Trophoblast cell (in vitro differentiated cells and primary cell): ENCODE measurements around the gene DSCAM.

ENCODE experiments used
- DNase-seq, 2 donors: peaks; one replicate each; pipeline ENCODE4 v3.0.0-alpha.2; 2016
- H2AFZ ChIP-seq: 2 replicates; pipeline ENCODE4 v1.6.1; 2013; ENCODE audit warnings: low read length, moderate library complexity, mild to moderate bottlenecking; ENCODE audit not compliant: insufficient read depth, poor library complexity
- H2AK5ac ChIP-seq: 2 replicates; pipeline ENCODE4 v1.6.1; 2013; ENCODE audit warnings: mild to moderate bottlenecking, low read length
- H2BK120ac ChIP-seq: 2 replicates; pipeline ENCODE4 v1.6.1; 2013; ENCODE audit warnings: low read length, mild to moderate bottlenecking, moderate library complexity; ENCODE audit not compliant: insufficient read depth, poor library complexity
- H2BK12ac ChIP-seq: 2 replicates; pipeline ENCODE4 v1.6.1; 2013; ENCODE audit warnings: mild to moderate bottlenecking, low read length, moderate library complexity
- H2BK5ac ChIP-seq: 2 replicates; pipeline ENCODE4 v1.6.1; 2013; ENCODE audit warnings: low read length, low read depth, moderate library complexity, mild to moderate bottlenecking; ENCODE audit not compliant: poor library complexity
- H3K14ac ChIP-seq: 2 replicates; pipeline ENCODE4 v1.6.1; 2013; ENCODE audit warnings: mild to moderate bottlenecking, low read length
- H3K18ac ChIP-seq: 2 replicates; pipeline ENCODE4 v1.6.1; 2013; ENCODE audit warnings: mild to moderate bottlenecking, low read length
- H3K23ac ChIP-seq: 2 replicates; pipeline ENCODE4 v1.6.1; 2013; ENCODE audit warnings: low read length
- H3K27ac ChIP-seq: 2 replicates; pipeline ENCODE4 v1.5.1; 2013; ENCODE audit warnings: low read depth, mild to moderate bottlenecking, inconsistent platforms, low read length, moderate library complexity
- H3K27me3 ChIP-seq: 2 replicates; pipeline ENCODE4 v1.6.1; 2013; ENCODE audit warnings: inconsistent platforms, mild to moderate bottlenecking, low read length, moderate library complexity; ENCODE audit not compliant: insufficient read depth
- H3K36me3 ChIP-seq, 2 experiments: 1 replicate in 1 of 2; 2 replicates in 1 of 2; pipeline ENCODE4 v1.6.1; 2013; ENCODE audit warnings: low read length in 2 of 2, mild to moderate bottlenecking in 2 of 2, moderate library complexity in 1 of 2; ENCODE audit not compliant: insufficient read depth in 2 of 2, control insufficient read depth in 1 of 2
- H3K4ac ChIP-seq: 2 replicates; pipeline ENCODE4 v1.6.1; 2013; ENCODE audit warnings: low read depth, mild to moderate bottlenecking, low read length, moderate library complexity
- H3K4me1 ChIP-seq, 2 experiments: 1 replicate in 1 of 2; 2 replicates in 1 of 2; pipeline ENCODE4 v1.6.1; 2013; ENCODE audit warnings: low read length in 2 of 2, mild to moderate bottlenecking in 2 of 2, moderate library complexity in 1 of 2; ENCODE audit not compliant: insufficient read depth in 2 of 2, control insufficient read depth in 1 of 2
- H3K4me2 ChIP-seq: 2 replicates; pipeline ENCODE4 v1.6.1; 2013; ENCODE audit warnings: inconsistent platforms, mild to moderate bottlenecking, low read length, moderate library complexity
- H3K4me3 ChIP-seq: 2 replicates; pipeline ENCODE4 v1.5.1; 2013; ENCODE audit warnings: mild to moderate bottlenecking, low read depth, low read length, inconsistent platforms
- H3K79me1 ChIP-seq: one replicate; pipeline ENCODE4 v1.6.1; 2013; ENCODE audit warnings: low read length
- H3K79me2 ChIP-seq: 2 replicates; pipeline ENCODE4 v1.6.1; 2013; ENCODE audit warnings: low read length, mild to moderate bottlenecking; ENCODE audit not compliant: control insufficient read depth, insufficient read depth, poor library complexity
- H3K9ac ChIP-seq: 2 replicates; pipeline ENCODE4 v1.6.1; 2013; ENCODE audit warnings: mild to moderate bottlenecking, low read length
- H3K9me3 ChIP-seq: 2 replicates; pipeline ENCODE4 v1.6.1; 2013; ENCODE audit warnings: low read depth, mild to moderate bottlenecking, control low read depth, inconsistent platforms, low read length; ENCODE audit not compliant: insufficient read depth
- H4K12ac ChIP-seq: 2 replicates; pipeline ENCODE4 v1.6.1; 2013; ENCODE audit warnings: low read depth, mild to moderate bottlenecking, low read length, moderate library complexity
- H4K8ac ChIP-seq: 2 replicates; pipeline ENCODE4 v1.6.1; 2013; ENCODE audit warnings: low read depth, mild to moderate bottlenecking, low read length, moderate library complexity
- H4K91ac ChIP-seq: one replicate; pipeline ENCODE4 v1.6.1; 2013; ENCODE audit warnings: low read depth, mild to moderate bottlenecking, low read length, moderate library complexity
- WGBS: extraction: QIAGEN DNeasy Blood & Tissue Kit; methylation state at CpG from one replicate; pipeline ENCODE4 v1.1.7; 2013; ENCODE audit warnings: missing lambda C conversion rate; ENCODE audit not compliant: insufficient read length, insufficient coverage; ENCODE audit errors: extremely low coverage; 5-methylcytosine and 5-hydroxymethylcytosine counted together

Gene DSCAM

DNA sequence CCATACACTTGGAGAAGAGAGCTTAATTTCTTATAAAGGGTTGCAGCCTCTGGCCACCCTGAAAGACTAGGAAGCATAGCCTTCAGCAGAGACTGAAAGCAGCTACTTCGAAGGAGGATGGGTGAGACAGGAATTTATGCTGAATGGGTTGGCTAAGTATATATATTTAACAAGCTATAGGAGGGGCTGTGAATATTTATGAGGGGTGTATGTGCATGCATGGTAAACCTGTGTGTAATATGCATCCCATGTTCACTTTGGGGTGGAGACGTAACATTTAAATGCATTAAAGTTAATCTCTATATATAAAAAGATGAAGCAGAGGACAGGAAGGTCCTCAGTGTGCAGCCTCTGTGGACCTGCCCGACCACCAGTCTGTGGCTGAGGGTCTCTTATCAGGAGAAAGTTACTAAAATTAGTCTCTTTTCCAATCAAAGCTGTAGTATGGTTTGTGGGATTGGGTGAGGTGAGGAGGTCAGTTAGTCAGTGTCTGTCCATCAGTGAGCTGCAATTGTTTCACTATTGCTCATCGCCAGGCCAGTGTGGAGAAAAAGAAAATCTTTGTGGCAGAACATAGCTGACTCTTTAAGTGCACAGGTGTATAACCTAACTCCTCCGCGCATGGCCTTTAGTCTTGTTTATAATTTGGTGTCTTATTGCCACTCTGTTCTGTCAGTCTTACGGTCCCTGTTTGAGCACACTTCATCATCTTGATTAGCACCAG, 35.4 kb upstream of the DSCAM start:
- Histone ChIP-seq H4K8ac (no peak overlapping the region), H3K4me3 (no peak overlapping the region), H3K27me3 (no peaks in the 10 kb centered on the region), H3K23ac (no peak overlapping the region), H3K79me1 (no peaks in the 10 kb centered on the region), H2BK120ac (no peak overlapping the region), H2BK5ac (no peak overlapping the region), H3K79me2 (no peaks in the 10 kb centered on the region), H2BK12ac (no peak overlapping the region), H3K4ac (no peak overlapping the region), H3K27ac (no peak overlapping the region), H2AFZ (no peak overlapping the region), H3K14ac (no peak overlapping the region), H3K9me3 (no peaks in the 10 kb centered on the region), H3K18ac (no peak overlapping the region), H4K12ac (no peak overlapping the region), H4K91ac (no peak overlapping the region), H2AK5ac (no peak overlapping the region), H3K36me3 (no peaks in the 10 kb centered on the region), H3K4me1 (no peaks in the 10 kb centered on the region), H3K9ac (no peak overlapping the region), H3K4me2 (no peak overlapping the region)
- no peak for DNase-seq
- WGBS = no CpG with 5 or more reads among the region's 7 CpGs

DNA sequence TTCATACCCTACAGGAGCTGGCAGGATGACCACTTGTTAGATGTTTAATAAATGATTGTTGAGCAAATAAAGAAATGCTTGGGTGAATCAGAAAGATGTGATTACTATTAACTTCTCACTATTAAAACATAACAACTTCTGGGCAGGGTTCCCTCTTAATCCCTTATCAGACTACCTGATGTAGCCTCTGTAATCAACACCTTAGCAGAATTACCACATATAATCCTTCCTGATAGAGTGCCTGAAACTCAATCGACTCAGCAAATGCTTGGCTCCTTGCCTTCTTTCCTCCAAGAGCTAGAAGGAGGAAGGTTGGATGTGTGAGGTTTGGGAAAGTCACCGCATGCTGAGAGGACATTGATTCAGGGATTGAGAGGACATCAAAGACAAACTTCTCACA, 34.8 kb upstream of the DSCAM start:
- no peaks in the 10 kb centered on the region for H3K9me3 ChIP-seq
- no peaks in the 10 kb centered on the region for H3K4me1 ChIP-seq
- no peak overlapping the region for H4K12ac ChIP-seq
- H4K8ac ChIP-seq = no peak overlapping the region
- no peak overlapping the region for H3K14ac ChIP-seq
- no peak overlapping the region for H2BK120ac ChIP-seq
- no peak overlapping the region for H3K4me2 ChIP-seq
- H3K27me3 ChIP-seq = no peaks in the 10 kb centered on the region
- no peak for DNase-seq
- H3K18ac ChIP-seq = no peak overlapping the region
- H3K4me3 ChIP-seq = no peak overlapping the region
- no peak overlapping the region for H2AFZ ChIP-seq
- no peak overlapping the region for H3K23ac ChIP-seq
- no peaks in the 10 kb centered on the region for H3K36me3 ChIP-seq
- H3K27ac ChIP-seq = no peak overlapping the region
- no peak overlapping the region for H2AK5ac ChIP-seq
- H2BK12ac ChIP-seq = no peak overlapping the region
- no peaks in the 10 kb centered on the region for H3K79me2 ChIP-seq
- H2BK5ac ChIP-seq = no peak overlapping the region
- H3K9ac ChIP-seq = no peak overlapping the region
- H4K91ac ChIP-seq = no peak overlapping the region
- H3K79me1 ChIP-seq = no peaks in the 10 kb centered on the region
- no peak overlapping the region for H3K4ac ChIP-seq
- WGBS = no CpG with 5 or more reads among the region's 2 CpGs

DNA sequence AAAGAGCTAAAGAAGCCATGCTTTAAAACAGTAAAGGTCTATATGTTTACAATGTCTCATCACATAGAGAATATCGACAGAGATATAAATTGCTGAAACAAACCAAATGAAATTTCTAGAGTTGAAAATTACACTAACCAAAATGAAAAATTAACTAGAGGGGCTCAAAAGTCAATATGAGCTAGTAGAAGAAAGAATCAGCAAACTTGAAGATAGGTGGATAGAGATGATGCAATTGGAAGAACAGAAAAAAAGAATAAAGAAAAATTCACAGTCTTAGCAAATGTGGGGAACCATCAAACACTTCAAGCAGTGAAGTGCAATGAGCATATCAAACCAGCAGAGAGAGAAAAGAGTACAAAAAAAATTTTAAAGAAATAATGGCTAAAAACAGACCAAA, 24.1 kb upstream of the DSCAM start:
- no peak overlapping the region for H2AFZ ChIP-seq
- no peak overlapping the region for H3K23ac ChIP-seq
- H3K14ac ChIP-seq = no peak overlapping the region
- no peak overlapping the region for H3K27ac ChIP-seq
- H2BK12ac ChIP-seq = no peak overlapping the region
- H2BK5ac ChIP-seq = no peak overlapping the region
- no peak overlapping the region for H2AK5ac ChIP-seq
- H3K4me3 ChIP-seq = no peak overlapping the region
- DNase-seq = no peak
- H3K36me3 ChIP-seq = no peaks in the 10 kb centered on the region
- H3K4me2 ChIP-seq = no peak overlapping the region
- no peaks in the 10 kb centered on the region for H3K79me1 ChIP-seq
- no peak overlapping the region for H2BK120ac ChIP-seq
- no CpG with 5 or more reads among the region's 1 CpG for WGBS
- H3K4me1 ChIP-seq = no peaks in the 10 kb centered on the region
- H3K4ac ChIP-seq = no peak overlapping the region
- no peaks in the 10 kb centered on the region for H3K27me3 ChIP-seq
- H4K8ac ChIP-seq = no peak overlapping the region
- H4K91ac ChIP-seq = no peak overlapping the region
- H3K18ac ChIP-seq = no peak overlapping the region
- no peaks in the 10 kb centered on the region for H3K79me2 ChIP-seq
- no peaks in the 10 kb centered on the region for H3K9me3 ChIP-seq
- no peak overlapping the region for H4K12ac ChIP-seq
- no peak overlapping the region for H3K9ac ChIP-seq

DNA sequence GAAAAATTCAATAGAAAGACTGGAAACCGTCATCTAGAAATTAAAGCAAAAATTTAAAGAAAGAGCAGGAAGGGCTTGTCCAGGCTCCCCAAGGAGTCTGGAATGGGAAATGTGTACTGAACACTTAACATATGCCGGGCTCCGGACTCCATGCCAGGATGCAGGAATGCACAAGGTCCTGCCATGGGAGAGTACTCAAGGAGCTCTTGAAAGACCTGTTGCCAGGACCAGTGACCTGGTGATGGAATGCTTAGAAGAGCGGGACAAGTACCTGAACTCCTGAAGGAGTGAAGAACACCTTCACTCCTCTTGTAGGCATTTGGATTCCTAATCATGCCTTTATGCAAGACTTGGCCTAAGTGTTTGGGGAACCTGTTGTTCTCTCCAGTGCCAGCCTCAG, 16.9 kb upstream of the DSCAM start:
- Histone ChIP-seq H3K4ac (no peak overlapping the region), H3K4me3 (no peak overlapping the region), H4K8ac (no peak overlapping the region), H2BK12ac (no peak overlapping the region), H3K4me1 (no peaks in the 10 kb centered on the region), H2AFZ (no peak overlapping the region), H3K4me2 (no peak overlapping the region), H3K79me2 (no peaks in the 10 kb centered on the region), H3K27ac (no peak overlapping the region), H3K27me3 (no peaks in the 10 kb centered on the region), H2AK5ac (no peak overlapping the region), H3K23ac (no peak overlapping the region), H3K36me3 (no peaks in the 10 kb centered on the region), H3K14ac (no peak overlapping the region), H3K9ac (no peak overlapping the region), H3K79me1 (no peaks in the 10 kb centered on the region), H3K18ac (no peak overlapping the region), H4K91ac (no peak overlapping the region), H4K12ac (no peak overlapping the region), H3K9me3 (no peaks in the 10 kb centered on the region), H2BK120ac (no peak overlapping the region), H2BK5ac (no peak overlapping the region)
- no peak for DNase-seq
- WGBS = no CpG with 5 or more reads among the region's 4 CpGs
